Sigmoid colon (tissue), 4 donors: Measurements from ENCODE around the gene KCNIP1.

ENCODE experiments used
- EP300 ChIP-seq, 4 donors: sonication (generic); formaldehyde crosslinking; IDR thresholded peaks; one replicate each; pipeline ENCODE4 v1.6.1; 2017; ENCODE audit warnings: antibody characterized with exemption in 4 of 4
- POLR2A ChIP-seq, 2 donors: fragments of 450-650 bp; IDR thresholded peaks; one replicate each; pipeline ENCODE4 v1.6.1; 2016; ENCODE audit warnings: antibody characterized with exemption in 2 of 2, mild to moderate bottlenecking in 2 of 2, moderate library complexity in 2 of 2
- TF ChIP-seq, protein P1 (sequence below), 4 experiments: fragments of 450-650 bp in 3 of 4; fragments of 200-600 bp in 1 of 4; IDR thresholded peaks; one replicate each; pipeline ENCODE4 v1.5.1; 2016 to 2019; ENCODE audit warnings: antibody characterized with exemption in 4 of 4, mild to moderate bottlenecking in 3 of 4, moderate library complexity in 2 of 4

GRCh38 chr5:170660531-170660930 is 156.7 kb downstream of the KCNIP1 start:
- TF ChIP-seq POLR2A (IDR thresholded peaks at IDR 0.05) (no peak), EP300 (IDR thresholded peaks at IDR 0.05) (no peak)
- TF ChIP-seq, protein P1, sequence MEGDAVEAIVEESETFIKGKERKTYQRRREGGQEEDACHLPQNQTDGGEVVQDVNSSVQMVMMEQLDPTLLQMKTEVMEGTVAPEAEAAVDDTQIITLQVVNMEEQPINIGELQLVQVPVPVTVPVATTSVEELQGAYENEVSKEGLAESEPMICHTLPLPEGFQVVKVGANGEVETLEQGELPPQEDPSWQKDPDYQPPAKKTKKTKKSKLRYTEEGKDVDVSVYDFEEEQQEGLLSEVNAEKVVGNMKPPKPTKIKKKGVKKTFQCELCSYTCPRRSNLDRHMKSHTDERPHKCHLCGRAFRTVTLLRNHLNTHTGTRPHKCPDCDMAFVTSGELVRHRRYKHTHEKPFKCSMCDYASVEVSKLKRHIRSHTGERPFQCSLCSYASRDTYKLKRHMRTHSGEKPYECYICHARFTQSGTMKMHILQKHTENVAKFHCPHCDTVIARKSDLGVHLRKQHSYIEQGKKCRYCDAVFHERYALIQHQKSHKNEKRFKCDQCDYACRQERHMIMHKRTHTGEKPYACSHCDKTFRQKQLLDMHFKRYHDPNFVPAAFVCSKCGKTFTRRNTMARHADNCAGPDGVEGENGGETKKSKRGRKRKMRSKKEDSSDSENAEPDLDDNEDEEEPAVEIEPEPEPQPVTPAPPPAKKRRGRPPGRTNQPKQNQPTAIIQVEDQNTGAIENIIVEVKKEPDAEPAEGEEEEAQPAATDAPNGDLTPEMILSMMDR (IDR thresholded peaks at IDR 0.05) = no peak
